ENCODE measurements around the gene HPDL. TPM values are rescaled to one million over a fixed set of nuclear protein-coding genes. Genes with fewer than 3 reads are reported as not detected.
"Not testable (repeated sequence)": the region's sequence is repeated elsewhere in the genome, so short reads cannot be mapped to it uniquely, and the experiment has no call there.

Gene HPDL
- 1.3 and 1.6 TPM in 2 replicates for total RNA-seq

GRCh38 chr1:45326627-45327623, at the start of gene HPDL:
Gene HPDL, plus strand, starts transcription at chr1:45326895. Its CDS starts 254 bp downstream, at chr1:45327149.
- peak; percentile 47 for DNase-seq (ENCODE audit: low read depth)
- peak within 1 kb of the TSS; percentile 60 for H3K4me3 ChIP-seq (ENCODE audit: low read depth, low read length)
- TF ChIP-seq CTCF (IDR thresholded peaks at IDR 0.05; ENCODE audit: insufficient read depth, low read depth, low read length), result no peak

- DNase-seq (ENCODE audit: low read depth), result no peak
- no peak for TF ChIP-seq CTCF (IDR thresholded peaks at IDR 0.05; ENCODE audit: insufficient read depth, low read depth, low read length)
These were observed 44.3 kb upstream of the HPDL start for GRCh38 chr1:45282351-45282750.

GRCh38 chr1:45284858-45285257, 41.8 kb upstream of the HPDL start:
- not testable (repeated sequence) for H3K4me3 ChIP-seq (ENCODE audit: low read depth, low read length); DNase-seq (ENCODE audit: low read depth)

More at GRCh38 chr1:45282351-45282750, 44.3 kb upstream of the HPDL start:
- no peak overlapping the region for H3K4me3 ChIP-seq (ENCODE audit: low read depth, low read length)

- not testable (repeated sequence) for DNase-seq (ENCODE audit: low read depth); H3K4me3 ChIP-seq (ENCODE audit: low read depth, low read length)
These were observed 40.2 kb upstream of the HPDL start for GRCh38 chr1:45286521-45286920.

- not testable (repeated sequence) for H3K4me3 ChIP-seq (ENCODE audit: low read depth, low read length)
These were observed 35.7 kb upstream of the HPDL start for GRCh38 chr1:45291002-45291401.

GRCh38 chr1:45291716-45292115, 35.0 kb upstream of the HPDL start:
- TF ChIP-seq CTCF (IDR thresholded peaks at IDR 0.05; ENCODE audit: insufficient read depth, low read depth, low read length), result no peak
- no peak for DNase-seq (ENCODE audit: low read depth)
- no peak overlapping the region for H3K4me3 ChIP-seq (ENCODE audit: low read depth, low read length)

More at GRCh38 chr1:45291002-45291401, 35.7 kb upstream of the HPDL start:
- not testable (repeated sequence) for DNase-seq (ENCODE audit: low read depth)

- H3K4me3 ChIP-seq (ENCODE audit: low read depth, low read length), result no peak overlapping the region
- no peak for TF ChIP-seq CTCF (IDR thresholded peaks at IDR 0.05; ENCODE audit: insufficient read depth, low read depth, low read length)
- peak; percentile 25 for DNase-seq (ENCODE audit: low read depth)
These were observed 28.9 kb upstream of the HPDL start for GRCh38 chr1:45297666-45298356.

GRCh38 chr1:45299296-45299695, 27.4 kb upstream of the HPDL start:
- no peak for DNase-seq (ENCODE audit: low read depth)
- no peak for TF ChIP-seq CTCF (IDR thresholded peaks at IDR 0.05; ENCODE audit: insufficient read depth, low read depth, low read length)
- no peak overlapping the region for H3K4me3 ChIP-seq (ENCODE audit: low read depth, low read length)

Data from fibroblast of villous mesenchyme (primary cell).